ENCODE measurements around the gene IP6K3. TPM values are rescaled to one million over a fixed set of nuclear protein-coding genes. Genes with fewer than 3 reads are reported as not detected.
A peak's percentile ranks its signal among the peaks of the same experiment; 100 is the strongest.

IP6K3 gene
- total RNA-seq, 1 experiment from 2014 or later: 1.7 TPM

DNA sequence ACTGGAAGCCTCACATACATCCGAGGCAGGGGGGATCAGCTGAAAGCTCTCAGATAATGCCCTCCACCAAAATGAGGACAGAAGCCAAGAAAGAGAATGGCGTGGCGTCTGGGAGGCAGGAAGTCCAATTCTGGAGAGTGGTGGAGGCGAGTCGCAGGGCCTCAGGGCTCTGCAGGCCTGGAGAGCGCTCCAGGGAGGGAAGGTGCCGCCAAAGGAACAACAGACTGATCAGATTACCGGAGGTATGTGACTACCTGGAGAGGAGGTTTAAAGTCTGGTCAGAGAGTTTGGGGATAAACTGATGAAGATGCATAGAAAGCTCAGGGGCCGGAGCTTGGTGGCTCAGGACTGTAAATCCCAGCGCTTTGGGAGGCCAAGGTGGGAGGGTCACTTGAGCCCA is 11.2 kb upstream of the IP6K3 start:
- Mint-ChIP-seq H3K36me3 (ENCODE audit: insufficient read depth, unreplicated experiment) (no peaks in the 10 kb centered on the region), H3K9me3 (ENCODE audit: unreplicated experiment) (no peaks in the 10 kb centered on the region), H3K4me3 (ENCODE audit: unreplicated experiment) (no peak overlapping the region), H3K27ac (ENCODE audit: low read depth, unreplicated experiment) (no peak overlapping the region), H3K27me3 (ENCODE audit: insufficient read depth, unreplicated experiment) (no peaks in the 10 kb centered on the region), H3K4me1 (ENCODE audit: insufficient read depth, unreplicated experiment) (peaks cover 17% of the 10 kb centered on the region)
- intact Hi-C loops (cut with micrococcal nuclease): no loop called here
- CTCF ChIA-PET: interaction anchor here (0.5 to 13.5 kb wide), 8 partner anchors 10 to 398 kb away, joined by 3 to 228 read pairs (median 4); partner anchors contain the start of genes IP6K3 and UQCC2
- no TSS peak for BruUV-seq (replicated peaks)
- no peak for DNase-seq (ENCODE audit: unreplicated experiment)
- POLR2A ChIA-PET: interaction anchor here (0.6 to 2.5 kb wide), 2 partner anchors 13 to 377 kb away, joined by 3 to 16 read pairs; no protein-coding TSS in a partner anchor
- TF ChIP-seq, protein P1, sequence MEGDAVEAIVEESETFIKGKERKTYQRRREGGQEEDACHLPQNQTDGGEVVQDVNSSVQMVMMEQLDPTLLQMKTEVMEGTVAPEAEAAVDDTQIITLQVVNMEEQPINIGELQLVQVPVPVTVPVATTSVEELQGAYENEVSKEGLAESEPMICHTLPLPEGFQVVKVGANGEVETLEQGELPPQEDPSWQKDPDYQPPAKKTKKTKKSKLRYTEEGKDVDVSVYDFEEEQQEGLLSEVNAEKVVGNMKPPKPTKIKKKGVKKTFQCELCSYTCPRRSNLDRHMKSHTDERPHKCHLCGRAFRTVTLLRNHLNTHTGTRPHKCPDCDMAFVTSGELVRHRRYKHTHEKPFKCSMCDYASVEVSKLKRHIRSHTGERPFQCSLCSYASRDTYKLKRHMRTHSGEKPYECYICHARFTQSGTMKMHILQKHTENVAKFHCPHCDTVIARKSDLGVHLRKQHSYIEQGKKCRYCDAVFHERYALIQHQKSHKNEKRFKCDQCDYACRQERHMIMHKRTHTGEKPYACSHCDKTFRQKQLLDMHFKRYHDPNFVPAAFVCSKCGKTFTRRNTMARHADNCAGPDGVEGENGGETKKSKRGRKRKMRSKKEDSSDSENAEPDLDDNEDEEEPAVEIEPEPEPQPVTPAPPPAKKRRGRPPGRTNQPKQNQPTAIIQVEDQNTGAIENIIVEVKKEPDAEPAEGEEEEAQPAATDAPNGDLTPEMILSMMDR (IDR thresholded peaks at IDR 0.05; ENCODE audit: unreplicated experiment): no peak

DNA sequence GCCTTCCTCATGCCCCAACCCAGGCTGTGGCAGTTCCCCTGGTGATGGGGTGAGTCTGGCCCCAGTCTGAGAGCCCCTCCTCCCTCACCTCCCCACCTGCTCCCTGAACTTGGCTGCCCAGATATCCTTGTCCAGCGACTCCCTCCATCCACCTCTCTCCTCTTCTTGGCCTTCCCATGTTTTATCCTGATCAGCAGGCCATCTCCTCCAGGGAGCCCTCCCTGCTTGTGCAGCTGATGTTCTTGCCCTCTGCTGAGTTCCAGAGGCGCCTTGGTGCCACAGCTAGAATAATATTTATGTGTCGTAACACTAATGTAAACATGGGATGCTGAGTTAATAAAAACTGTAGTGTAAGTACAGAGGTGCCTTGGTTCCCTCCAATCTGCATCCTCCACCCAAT is 10.4 kb upstream of the IP6K3 start:
- CTCF ChIA-PET: interaction anchor here (0.5 to 13.5 kb wide), 7 partner anchors 10 to 399 kb away, joined by 3 to 228 read pairs (median 4); partner anchors contain the start of gene IP6K3
- TF ChIP-seq, protein P1 (IDR thresholded peaks at IDR 0.05; ENCODE audit: unreplicated experiment): no peak
- no peak for DNase-seq (ENCODE audit: unreplicated experiment)
- H3K27me3 Mint-ChIP-seq (ENCODE audit: insufficient read depth, unreplicated experiment): no peaks in the 10 kb centered on the region
- H3K4me3 Mint-ChIP-seq (ENCODE audit: unreplicated experiment): no peak overlapping the region
- intact Hi-C loops (cut with micrococcal nuclease): no loop called here
- H3K9me3 Mint-ChIP-seq (ENCODE audit: unreplicated experiment): no peaks in the 10 kb centered on the region
- no peaks in the 10 kb centered on the region for H3K36me3 Mint-ChIP-seq (ENCODE audit: insufficient read depth, unreplicated experiment)
- no peak overlapping the region for H3K27ac Mint-ChIP-seq (ENCODE audit: low read depth, unreplicated experiment)
- peaks cover 14% of the 10 kb centered on the region for H3K4me1 Mint-ChIP-seq (ENCODE audit: insufficient read depth, unreplicated experiment)
- POLR2A ChIA-PET: interaction anchor here (0.6 to 2.5 kb wide), 2 partner anchors 12 to 378 kb away, joined by 3 to 16 read pairs; no protein-coding TSS in a partner anchor
- BruUV-seq (replicated peaks): no TSS peak

DNA sequence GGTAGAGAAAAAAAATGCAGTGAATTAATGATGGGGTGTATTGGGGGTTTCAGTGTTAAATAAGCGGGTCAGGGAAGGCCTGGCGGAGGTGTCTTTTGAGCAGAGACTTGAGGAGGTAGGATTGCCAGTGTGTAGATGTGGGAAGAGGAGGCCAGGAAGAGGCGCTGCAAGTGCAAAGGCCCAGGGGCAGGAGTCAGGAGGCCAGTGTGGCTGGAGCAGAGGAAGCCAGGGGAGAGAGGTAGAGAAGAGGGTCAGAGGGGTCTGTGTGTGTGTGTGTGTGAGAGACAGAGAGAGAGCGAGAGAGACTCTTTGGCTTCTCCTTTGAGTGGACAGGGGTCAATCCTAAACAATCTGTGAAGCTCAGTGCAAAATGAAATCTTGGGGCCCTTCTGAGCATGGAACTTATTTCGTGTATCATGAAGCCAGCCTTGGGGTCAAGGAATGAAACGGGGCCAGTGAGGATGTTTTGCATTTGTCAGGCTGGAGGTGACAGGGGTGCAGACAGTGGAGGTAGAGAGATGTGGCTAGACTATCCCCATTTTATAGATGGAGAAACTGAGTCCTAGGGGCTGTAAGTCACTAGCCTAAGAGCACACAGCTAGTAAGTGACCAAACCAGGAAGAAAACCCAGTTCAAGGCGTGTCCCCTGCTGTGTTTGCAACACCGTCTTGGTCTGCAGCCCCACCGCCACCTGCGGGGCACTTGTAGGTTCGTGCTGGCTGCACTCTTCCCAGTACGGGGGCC is 9.7 kb upstream of the IP6K3 start:
- TF ChIP-seq, protein P1 (IDR thresholded peaks at IDR 0.05; ENCODE audit: unreplicated experiment): no peak
- intact Hi-C loops (cut with micrococcal nuclease): no loop called here
- no peak for DNase-seq (ENCODE audit: unreplicated experiment)
- H3K36me3 Mint-ChIP-seq (ENCODE audit: insufficient read depth, unreplicated experiment): no peaks in the 10 kb centered on the region
- ChIA-PET POLR2A (no interaction called here), CTCF (interaction anchor here (0.6 to 2.2 kb wide), 6 partner anchors 11 to 398 kb away, joined by 3 to 11 read pairs (median 4); no protein-coding TSS in a partner anchor)
- peak overlapping the region; percentile 72 for H3K27ac Mint-ChIP-seq (ENCODE audit: low read depth, unreplicated experiment)
- H3K4me1 Mint-ChIP-seq (ENCODE audit: insufficient read depth, unreplicated experiment): peaks cover 17% of the 10 kb centered on the region
- no peaks in the 10 kb centered on the region for H3K27me3 Mint-ChIP-seq (ENCODE audit: insufficient read depth, unreplicated experiment)
- no peak overlapping the region for H3K4me3 Mint-ChIP-seq (ENCODE audit: unreplicated experiment)
- no peaks in the 10 kb centered on the region for H3K9me3 Mint-ChIP-seq (ENCODE audit: unreplicated experiment)
- no TSS peak for BruUV-seq (replicated peaks)

DNA sequence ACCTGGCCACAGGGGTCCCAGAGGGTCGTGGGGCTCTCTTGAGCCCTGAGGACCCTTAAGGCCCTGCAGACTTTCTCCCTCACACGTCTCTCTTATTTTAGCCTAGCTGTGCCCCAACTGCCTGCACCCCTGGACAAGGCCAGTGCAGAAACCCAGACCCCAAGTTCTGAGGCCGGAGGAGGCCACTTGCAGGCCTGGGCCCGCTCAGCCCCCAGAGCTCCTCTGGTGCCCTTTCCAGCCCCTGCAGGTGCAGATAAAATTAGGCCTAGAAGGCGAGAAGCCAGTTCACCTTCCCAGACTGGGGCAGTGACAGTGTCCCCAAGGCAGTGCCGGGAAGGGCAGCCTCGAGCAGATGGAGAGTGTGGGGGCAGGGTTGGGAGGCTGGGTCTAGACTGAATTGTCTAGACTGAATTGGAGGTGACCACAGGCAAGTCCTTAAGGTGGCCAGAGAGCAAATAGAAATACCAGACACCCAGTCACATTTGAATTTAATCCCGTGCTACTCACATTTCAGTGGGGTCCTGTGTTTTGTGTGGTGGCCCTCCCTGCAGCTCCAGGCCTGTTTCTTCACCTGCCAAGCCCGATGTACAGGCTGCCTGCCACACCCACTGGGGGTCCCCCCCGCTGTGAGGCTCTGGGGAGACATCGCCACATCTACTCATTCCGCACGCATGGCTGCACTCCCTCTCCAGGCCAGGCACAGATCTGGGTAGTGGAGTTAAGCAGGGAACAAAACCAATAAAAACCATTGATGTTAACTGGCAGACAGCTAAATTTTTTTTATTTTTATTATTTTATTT is 8.6 kb upstream of the IP6K3 start:
- TF ChIP-seq, protein P1 (IDR thresholded peaks at IDR 0.05; ENCODE audit: unreplicated experiment): no peak
- Mint-ChIP-seq H3K36me3 (ENCODE audit: insufficient read depth, unreplicated experiment) (no peaks in the 10 kb centered on the region), H3K9me3 (ENCODE audit: unreplicated experiment) (no peaks in the 10 kb centered on the region), H3K4me3 (ENCODE audit: unreplicated experiment) (no peak overlapping the region), H3K27me3 (ENCODE audit: insufficient read depth, unreplicated experiment) (no peaks in the 10 kb centered on the region), H3K4me1 (ENCODE audit: insufficient read depth, unreplicated experiment) (peaks cover 28% of the 10 kb centered on the region), H3K27ac (ENCODE audit: low read depth, unreplicated experiment) (no peak overlapping the region)
- ChIA-PET POLR2A (no interaction called here), CTCF (interaction anchor here (0.9 to 2.2 kb wide), 5 partner anchors 10 to 18 kb away, joined by 3 to 11 read pairs (median 4); no protein-coding TSS in a partner anchor)
- no TSS peak for BruUV-seq (replicated peaks)
- no peak for DNase-seq (ENCODE audit: unreplicated experiment)
- intact Hi-C loops (cut with micrococcal nuclease): no loop called here

Data from MCF 10A (cell line).